Measurements from ENCODE around the gene TBX15.

Gene TBX15

DNA sequence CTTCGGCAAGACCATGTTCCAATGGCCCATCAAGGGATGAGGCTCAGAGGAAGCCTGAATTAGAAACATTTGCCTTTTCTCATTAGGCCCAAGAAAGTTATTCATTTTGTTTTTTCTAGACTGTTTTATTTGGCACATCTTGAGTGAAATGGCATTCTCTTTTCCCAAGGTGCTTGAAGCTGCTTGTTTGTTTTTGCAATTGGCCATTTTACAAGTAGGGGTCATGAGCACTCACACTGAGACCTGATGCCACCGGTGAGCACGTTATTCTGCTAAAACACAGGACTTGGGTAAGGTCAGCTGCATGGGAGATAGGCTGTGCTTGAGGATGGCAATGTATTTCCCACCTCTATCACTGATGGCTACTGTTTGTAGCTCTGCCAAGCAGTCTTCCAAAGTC is 128.1 kb downstream of the TBX15 start:
- Mint-ChIP-seq H3K4me3 (no peak overlapping the region), H3K9me3 (no peaks in the 10 kb centered on the region), H3K27ac (no peak overlapping the region), H3K27me3 (ENCODE audit: low read depth) (no peaks in the 10 kb centered on the region), H3K4me1 (ENCODE audit: low read depth) (no peaks in the 10 kb centered on the region), H3K36me3 (ENCODE audit: low read depth) (no peaks in the 10 kb centered on the region)

GRCh38 chr1:118846443-118846842 is 141.7 kb downstream of the TBX15 start:
- Mint-ChIP-seq H3K9me3 (peaks cover 8% of the 10 kb centered on the region), H3K4me3 (no peak overlapping the region), H3K27me3 (ENCODE audit: low read depth) (no peaks in the 10 kb centered on the region), H3K36me3 (ENCODE audit: low read depth) (no peaks in the 10 kb centered on the region), H3K27ac (no peak overlapping the region), H3K4me1 (ENCODE audit: low read depth) (no peaks in the 10 kb centered on the region)

- Mint-ChIP-seq H3K27me3 (ENCODE audit: low read depth) (no peaks in the 10 kb centered on the region), H3K36me3 (ENCODE audit: low read depth) (no peaks in the 10 kb centered on the region), H3K27ac (no peak overlapping the region), H3K4me3 (no peak overlapping the region), H3K4me1 (ENCODE audit: low read depth) (no peaks in the 10 kb centered on the region), H3K9me3 (peaks cover 3% of the 10 kb centered on the region)
Measured at GRCh38 chr1:118842452-118843201, 145.5 kb downstream of the TBX15 start.

DNA sequence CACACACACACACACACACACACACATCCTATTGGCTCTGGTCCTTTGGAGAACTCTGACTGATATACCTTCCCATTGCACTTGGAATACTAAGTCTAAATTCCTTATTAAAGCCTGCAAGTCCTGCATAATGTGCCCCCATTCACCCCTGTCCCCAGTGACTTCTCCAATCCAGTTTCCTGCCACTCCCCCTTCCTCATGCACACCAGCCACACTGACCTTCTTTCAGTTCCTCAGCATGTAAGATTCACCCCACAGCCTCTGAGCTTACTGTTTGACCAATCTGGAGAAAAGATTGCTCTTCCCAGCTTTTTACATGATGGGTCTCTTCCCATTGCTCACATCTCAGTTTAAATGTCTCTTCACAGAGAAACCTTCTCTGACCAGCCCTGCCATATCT is 146.6 kb downstream of the TBX15 start:
- no peak overlapping the region for H3K4me3 Mint-ChIP-seq
- no peaks in the 10 kb centered on the region for H3K4me1 Mint-ChIP-seq (ENCODE audit: low read depth)
- peaks cover 3% of the 10 kb centered on the region for H3K9me3 Mint-ChIP-seq
- no peaks in the 10 kb centered on the region for H3K36me3 Mint-ChIP-seq (ENCODE audit: low read depth)
- H3K27me3 Mint-ChIP-seq (ENCODE audit: low read depth): no peaks in the 10 kb centered on the region
- no peak overlapping the region for H3K27ac Mint-ChIP-seq
